DOHH2 (cell line): Measurements from ENCODE around the gene MUC5AC.
"Not testable (repeated sequence)": the region's sequence is repeated elsewhere in the genome, so short reads cannot be mapped to it uniquely, and the experiment has no call there.

ENCODE experiments used
- H3F3A ChIP-seq: fragments of 200-600 bp; sonication (generic), shearing (Covaris generic); 2 replicates; pipeline ENCODE4 v1.6.0; 2016; ENCODE audit warnings: antibody characterized with exemption, mild to moderate bottlenecking; ENCODE audit not compliant: control insufficient read depth, insufficient read depth
- H3K27ac ChIP-seq: fragments of 200-600 bp; sonication (generic); 2 replicates; pipeline ENCODE4 v1.5.1; 2014; ENCODE audit warnings: low read depth, mild to moderate bottlenecking, low read length, moderate library complexity
- H3K27me3 ChIP-seq: fragments of 200-600 bp; sonication (generic); 2 replicates; pipeline ENCODE4 v1.6.1; 2014; ENCODE audit warnings: mild to moderate bottlenecking, low read length, mixed read lengths; ENCODE audit not compliant: control insufficient read depth
- H3K36me3 ChIP-seq: fragments of 200-600 bp; sonication (generic); 2 replicates; pipeline ENCODE4 v1.6.1; 2014; ENCODE audit warnings: mild to moderate bottlenecking, low read length, moderate library complexity, mixed read lengths; ENCODE audit not compliant: control insufficient read depth
- H3K4me1 ChIP-seq: fragments of 200-600 bp; sonication (generic); 2 replicates; pipeline ENCODE4 v1.6.1; 2014; ENCODE audit warnings: mild to moderate bottlenecking, low read length, mixed read lengths; ENCODE audit not compliant: control insufficient read depth
- H3K4me2 ChIP-seq: fragments of 200-600 bp; sonication (generic); 2 replicates; pipeline ENCODE4 v1.6.0; 2014; ENCODE audit warnings: mild to moderate bottlenecking, low read length, moderate library complexity
- H3K4me3 ChIP-seq: fragments of 200-600 bp; sonication (generic); 2 replicates; pipeline ENCODE4 v1.5.1; 2014; ENCODE audit warnings: mild to moderate bottlenecking, low read length, mixed read lengths
- H3K79me2 ChIP-seq: fragments of 200-600 bp; sonication (generic); 2 replicates; pipeline ENCODE4 v1.6.1; 2014; ENCODE audit warnings: mild to moderate bottlenecking, low read length, mixed read lengths; ENCODE audit not compliant: control insufficient read depth
- H3K9me2 ChIP-seq: fragments of 200-600 bp; sonication (generic); replicated peaks from 2 replicates; pipeline ENCODE4 v1.6.1; 2014; ENCODE audit warnings: mild to moderate bottlenecking, low read length, mixed read lengths; ENCODE audit not compliant: control insufficient read depth
- H3K9me3 ChIP-seq: fragments of 200-600 bp; sonication (generic); 2 replicates; pipeline ENCODE4 v1.6.1; 2014; ENCODE audit warnings: antibody characterized with exemption, low read length, mixed read lengths; ENCODE audit not compliant: control insufficient read depth, insufficient read depth
- H4K20me1 ChIP-seq: fragments of 200-600 bp; sonication (generic); 2 replicates; pipeline ENCODE4 v1.6.0; 2014; ENCODE audit warnings: low read depth, mild to moderate bottlenecking, antibody characterized with exemption, low read length, moderate library complexity; ENCODE audit not compliant: control insufficient read depth, insufficient read depth
- EZH2phosphoT487 ChIP-seq: fragments of 200-600 bp; sonication (generic); IDR thresholded peaks from 2 replicates; pipeline ENCODE4 v1.6.1; 2017; ENCODE audit warnings: borderline replicate concordance, mild to moderate bottlenecking, antibody characterized with exemption, low read length, moderate library complexity, mixed read lengths
- TF ChIP-seq, protein P1 (sequence below): fragments of 200-600 bp; sonication (generic); IDR thresholded peaks from one replicate; pipeline ENCODE4 v1.5.1; 2014; ENCODE audit warnings: antibody characterized with exemption, mild to moderate bottlenecking, low read depth, low read length; ENCODE audit not compliant: poor library complexity, severe bottlenecking

MUC5AC gene

GRCh38 chr11:1112351-1113191 is 45.2 kb upstream of the MUC5AC start:
- H3K27me3 ChIP-seq, result no peaks in the 10 kb centered on the region

DNA sequence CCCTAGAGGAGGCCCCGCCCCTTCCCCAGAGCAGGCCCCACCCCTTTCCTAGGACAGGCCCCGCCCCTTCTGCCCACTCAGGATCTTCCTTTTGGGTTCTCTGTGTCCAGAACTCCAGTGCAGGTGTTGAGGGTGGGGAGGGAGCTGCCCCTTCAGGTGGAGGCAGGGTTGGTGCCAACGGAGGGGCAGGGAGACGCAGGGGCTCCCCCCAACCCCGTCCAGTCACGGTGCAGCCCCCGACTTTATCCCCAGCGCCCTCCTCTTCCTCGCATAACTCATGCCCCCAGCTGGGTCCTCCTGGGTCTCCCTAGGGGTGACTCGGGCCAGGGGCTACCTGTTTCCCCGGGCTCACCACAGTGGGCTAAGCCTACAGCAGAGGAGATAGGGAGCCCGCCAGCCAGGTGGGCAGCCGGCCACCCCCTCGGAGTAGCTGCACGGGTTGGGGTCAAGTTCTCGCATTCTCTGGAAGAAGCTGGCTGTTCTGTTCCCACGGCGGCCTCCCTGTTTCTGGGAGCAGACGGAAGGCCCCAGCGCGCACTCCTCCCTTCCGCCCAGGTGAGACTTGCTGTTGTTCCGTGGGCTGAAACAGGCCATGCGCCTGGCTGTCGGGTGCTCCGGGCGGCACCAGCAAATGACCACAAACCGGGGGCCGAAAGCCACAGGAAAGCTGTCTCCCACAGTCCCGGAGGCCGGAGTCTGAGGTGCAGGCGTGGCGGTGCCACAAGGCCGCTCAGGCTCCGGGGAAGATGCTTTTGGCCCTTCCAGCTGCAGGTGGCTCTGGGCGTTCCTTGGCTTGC is 44.1 kb upstream of the MUC5AC start:
- Histone ChIP-seq H3K27me3 (no peaks in the 10 kb centered on the region), H3K4me3 (no peak overlapping the region), H3K27ac (no peak overlapping the region), H3F3A (no peaks in the 10 kb centered on the region), H3K79me2 (no peaks in the 10 kb centered on the region), H4K20me1 (no peaks in the 10 kb centered on the region), H3K9me3 (peaks cover 20% of the 10 kb centered on the region; the same call in 1 of the 2 replicates), H3K4me1 (no peaks in the 10 kb centered on the region), H3K4me2 (no peak overlapping the region), H3K9me2 (no peaks in the 10 kb centered on the region), H3K36me3 (no peaks in the 10 kb centered on the region)
- no peak for TF ChIP-seq EZH2phosphoT487
- TF ChIP-seq, protein P1, sequence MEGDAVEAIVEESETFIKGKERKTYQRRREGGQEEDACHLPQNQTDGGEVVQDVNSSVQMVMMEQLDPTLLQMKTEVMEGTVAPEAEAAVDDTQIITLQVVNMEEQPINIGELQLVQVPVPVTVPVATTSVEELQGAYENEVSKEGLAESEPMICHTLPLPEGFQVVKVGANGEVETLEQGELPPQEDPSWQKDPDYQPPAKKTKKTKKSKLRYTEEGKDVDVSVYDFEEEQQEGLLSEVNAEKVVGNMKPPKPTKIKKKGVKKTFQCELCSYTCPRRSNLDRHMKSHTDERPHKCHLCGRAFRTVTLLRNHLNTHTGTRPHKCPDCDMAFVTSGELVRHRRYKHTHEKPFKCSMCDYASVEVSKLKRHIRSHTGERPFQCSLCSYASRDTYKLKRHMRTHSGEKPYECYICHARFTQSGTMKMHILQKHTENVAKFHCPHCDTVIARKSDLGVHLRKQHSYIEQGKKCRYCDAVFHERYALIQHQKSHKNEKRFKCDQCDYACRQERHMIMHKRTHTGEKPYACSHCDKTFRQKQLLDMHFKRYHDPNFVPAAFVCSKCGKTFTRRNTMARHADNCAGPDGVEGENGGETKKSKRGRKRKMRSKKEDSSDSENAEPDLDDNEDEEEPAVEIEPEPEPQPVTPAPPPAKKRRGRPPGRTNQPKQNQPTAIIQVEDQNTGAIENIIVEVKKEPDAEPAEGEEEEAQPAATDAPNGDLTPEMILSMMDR, result no peak

More at GRCh38 chr11:1112351-1113191, 45.2 kb upstream of the MUC5AC start:
- Histone ChIP-seq H3K36me3 (no peaks in the 10 kb centered on the region), H3K27ac (no peak overlapping the region), H3K9me3 (peaks cover 20% of the 10 kb centered on the region; the same call in 1 of the 2 replicates), H3K4me3 (no peak overlapping the region), H3F3A (no peaks in the 10 kb centered on the region), H3K79me2 (no peaks in the 10 kb centered on the region), H3K4me2 (no peak overlapping the region), H3K4me1 (no peaks in the 10 kb centered on the region), H4K20me1 (no peaks in the 10 kb centered on the region), H3K9me2 (no peaks in the 10 kb centered on the region)
- TF ChIP-seq EZH2phosphoT487, result no peak
- TF ChIP-seq, protein P1, result no peak

- not testable (repeated sequence) for H3K27ac ChIP-seq, H3K4me3 ChIP-seq, H3K9me2 ChIP-seq, H3K4me1 ChIP-seq, H3K27me3 ChIP-seq, H3K79me2 ChIP-seq, H3F3A ChIP-seq, H3K4me2 ChIP-seq, H4K20me1 ChIP-seq, H3K36me3 ChIP-seq
- H3K9me3 ChIP-seq, result peaks cover 20% of the 10 kb centered on the region; the same call in 1 of the 2 replicates
These were observed 42.5 kb upstream of the MUC5AC start for GRCh38 chr11:1115292-1115691.

DNA sequence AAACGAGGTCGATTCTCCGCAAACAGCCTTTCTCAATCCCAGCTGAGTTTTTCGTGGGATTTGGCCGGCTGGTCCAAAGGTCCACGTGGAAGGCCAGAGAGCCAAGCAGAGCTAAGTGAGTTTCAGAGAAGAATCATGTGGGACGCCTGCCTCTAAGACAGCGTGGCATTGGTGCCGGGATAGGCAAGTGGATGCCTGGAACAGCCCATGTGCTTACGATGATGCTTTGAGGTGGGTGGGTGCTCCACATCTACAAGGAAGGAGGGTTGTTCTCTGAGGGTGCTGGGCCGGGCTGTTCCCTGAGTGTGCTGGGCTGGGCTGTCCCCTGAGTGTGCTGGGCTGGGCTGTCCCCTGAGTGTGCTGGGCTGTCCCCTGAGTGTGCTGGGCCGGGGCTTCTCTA is 41.6 kb upstream of the MUC5AC start:
- H3K4me2 ChIP-seq, result no peak overlapping the region
- no peaks in the 10 kb centered on the region for H3K4me1 ChIP-seq
- no peaks in the 10 kb centered on the region for H3K9me2 ChIP-seq
- no peaks in the 10 kb centered on the region for H3F3A ChIP-seq
- no peak for TF ChIP-seq EZH2phosphoT487
- TF ChIP-seq, protein P1, result no peak
- no peaks in the 10 kb centered on the region for H3K27me3 ChIP-seq
- H3K9me3 ChIP-seq, result peaks cover 12% of the 10 kb centered on the region; the same call in 1 of the 2 replicates
- H3K27ac ChIP-seq, result no peak overlapping the region
- no peaks in the 10 kb centered on the region for H3K36me3 ChIP-seq
- H3K79me2 ChIP-seq, result no peaks in the 10 kb centered on the region
- H4K20me1 ChIP-seq, result no peaks in the 10 kb centered on the region
- no peak overlapping the region for H3K4me3 ChIP-seq
